ENCODE data around the gene PTTG1IP. TPM values are rescaled to one million over a fixed set of nuclear protein-coding genes. Genes with fewer than 3 reads are reported as not detected.

PTTG1IP gene
- total and polyA plus RNA-seq, 2 donors from 2014 or later: 187 to 378 TPM

DNA sequence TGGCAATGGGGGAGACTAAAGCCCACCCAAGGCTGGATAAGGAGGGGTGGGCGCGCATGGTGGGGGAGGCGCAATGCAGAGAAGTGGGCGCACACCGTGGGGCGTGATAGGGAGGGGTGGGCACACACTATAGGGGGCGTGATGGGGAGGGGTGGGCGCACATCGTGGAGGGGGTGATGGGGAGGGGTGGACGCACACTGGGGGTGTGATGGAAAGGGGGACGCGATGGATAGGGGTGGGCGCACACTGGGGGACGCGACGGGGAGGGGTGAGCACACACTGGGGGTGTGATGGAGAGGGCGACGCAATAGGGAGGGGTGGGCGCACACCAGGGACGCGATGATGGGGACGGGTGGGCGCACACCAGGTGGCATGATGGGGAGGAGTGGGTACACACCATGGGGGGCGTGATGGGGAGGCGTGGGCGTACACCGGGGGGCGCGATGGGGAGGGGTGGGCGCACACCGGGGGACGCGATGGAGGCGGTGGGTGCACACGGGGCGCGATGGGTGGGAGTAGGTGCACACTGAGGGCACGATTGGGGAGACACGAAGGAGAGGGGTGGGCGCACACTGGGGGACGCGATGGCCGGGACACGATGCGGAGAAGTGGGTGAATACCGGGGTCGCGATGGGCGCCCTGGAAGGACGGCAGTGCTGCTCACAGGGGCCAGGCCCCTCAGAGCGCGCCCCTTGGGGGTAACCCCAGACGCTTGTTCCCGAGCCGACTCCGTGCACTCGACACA is 56.6 kb downstream of the PTTG1IP start:
- DNase-seq: peak in 1 of 5 donors; percentile 82
- intact Hi-C loops (cut with DNase I): no loop called here
- no peak overlapping the region for H3K9ac ChIP-seq (ENCODE audit: low read length in 3 of 3)

GRCh38 chr21:44815852-44816628 is 57.5 kb downstream of the PTTG1IP start:
- TF ChIP-seq, protein P1, sequence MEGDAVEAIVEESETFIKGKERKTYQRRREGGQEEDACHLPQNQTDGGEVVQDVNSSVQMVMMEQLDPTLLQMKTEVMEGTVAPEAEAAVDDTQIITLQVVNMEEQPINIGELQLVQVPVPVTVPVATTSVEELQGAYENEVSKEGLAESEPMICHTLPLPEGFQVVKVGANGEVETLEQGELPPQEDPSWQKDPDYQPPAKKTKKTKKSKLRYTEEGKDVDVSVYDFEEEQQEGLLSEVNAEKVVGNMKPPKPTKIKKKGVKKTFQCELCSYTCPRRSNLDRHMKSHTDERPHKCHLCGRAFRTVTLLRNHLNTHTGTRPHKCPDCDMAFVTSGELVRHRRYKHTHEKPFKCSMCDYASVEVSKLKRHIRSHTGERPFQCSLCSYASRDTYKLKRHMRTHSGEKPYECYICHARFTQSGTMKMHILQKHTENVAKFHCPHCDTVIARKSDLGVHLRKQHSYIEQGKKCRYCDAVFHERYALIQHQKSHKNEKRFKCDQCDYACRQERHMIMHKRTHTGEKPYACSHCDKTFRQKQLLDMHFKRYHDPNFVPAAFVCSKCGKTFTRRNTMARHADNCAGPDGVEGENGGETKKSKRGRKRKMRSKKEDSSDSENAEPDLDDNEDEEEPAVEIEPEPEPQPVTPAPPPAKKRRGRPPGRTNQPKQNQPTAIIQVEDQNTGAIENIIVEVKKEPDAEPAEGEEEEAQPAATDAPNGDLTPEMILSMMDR (IDR thresholded peaks at IDR 0.05; ENCODE audit: borderline replicate concordance, extremely low read depth, insufficient read depth): no peak
- H3K9ac ChIP-seq (ENCODE audit: low read length in 3 of 3): no peak overlapping the region
- H3K27ac ChIP-seq (ENCODE audit: low read depth in 2 of 2, low read length in 2 of 2): no peak overlapping the region
- H3K4me1 ChIP-seq (ENCODE audit: control insufficient read depth in 2 of 3, insufficient read depth in 2 of 3, low read depth in 1 of 3, low read length in 3 of 3): peaks cover 0 to 9% (median 0%) of the 10 kb centered on the region in 3 donors
- FAIRE-seq (no peak), DNase-seq (peak in 1 of 5 donors; percentile 72)
- H3K9me3 ChIP-seq (ENCODE audit: control insufficient read depth in 2 of 3, insufficient read depth in 1 of 3, low read length in 3 of 3): peaks cover 0 to 8% (median 0%) of the 10 kb centered on the region in 3 donors
- no peaks in the 10 kb centered on the region for H3K27me3 ChIP-seq (ENCODE audit: control insufficient read depth, insufficient read depth, low read length)
- no peaks in the 10 kb centered on the region for H3K36me3 ChIP-seq (ENCODE audit: control insufficient read depth in 2 of 3, insufficient read depth in 3 of 3, low read length in 3 of 3)
- no peak overlapping the region for H3K4me3 ChIP-seq (ENCODE audit: low read length in 3 of 3)
- intact Hi-C loops (cut with DNase I): no loop called here

More for the DNA sequence above, 56.6 kb downstream of the PTTG1IP start:
- Histone ChIP-seq H3K27ac (ENCODE audit: low read depth in 2 of 2, low read length in 2 of 2) (peak overlapping the region in 1 of 2 donors; percentile 11), H3K9me3 (ENCODE audit: control insufficient read depth in 2 of 3, insufficient read depth in 1 of 3, low read length in 3 of 3) (peaks cover 0 to 12% (median 0%) of the 10 kb centered on the region in 3 donors), H3K4me3 (ENCODE audit: low read length in 3 of 3) (peak overlapping the region; percentile 26 to 72 (median 44)), H3K4me1 (ENCODE audit: control insufficient read depth in 2 of 3, insufficient read depth in 2 of 3, low read depth in 1 of 3, low read length in 3 of 3) (peaks cover 0 to 9% (median 0%) of the 10 kb centered on the region in 3 donors), H3K36me3 (ENCODE audit: control insufficient read depth in 2 of 3, insufficient read depth in 3 of 3, low read length in 3 of 3) (no peaks in the 10 kb centered on the region), H3K27me3 (ENCODE audit: control insufficient read depth, insufficient read depth, low read length) (no peaks in the 10 kb centered on the region)
- no peak for FAIRE-seq
- TF ChIP-seq, protein P1 (IDR thresholded peaks at IDR 0.05; ENCODE audit: borderline replicate concordance, extremely low read depth, insufficient read depth): no peak

GRCh38 chr21:44815225-44815624 is 58.3 kb downstream of the PTTG1IP start:
- Histone ChIP-seq H3K27ac (ENCODE audit: low read depth in 2 of 2, low read length in 2 of 2) (no peak overlapping the region), H3K36me3 (ENCODE audit: control insufficient read depth in 2 of 3, insufficient read depth in 3 of 3, low read length in 3 of 3) (peaks cover 0 to 3% (median 3%) of the 10 kb centered on the region in 3 donors), H3K9ac (ENCODE audit: low read length in 3 of 3) (no peak overlapping the region), H3K4me1 (ENCODE audit: control insufficient read depth in 2 of 3, insufficient read depth in 2 of 3, low read depth in 1 of 3, low read length in 3 of 3) (peaks cover 0 to 9% (median 0%) of the 10 kb centered on the region in 3 donors), H3K4me3 (ENCODE audit: low read length in 3 of 3) (no peak overlapping the region), H3K27me3 (ENCODE audit: control insufficient read depth, insufficient read depth, low read length) (no peaks in the 10 kb centered on the region), H3K9me3 (ENCODE audit: control insufficient read depth in 2 of 3, insufficient read depth in 1 of 3, low read length in 3 of 3) (peaks cover 0 to 8% (median 0%) of the 10 kb centered on the region in 3 donors)
- DNase-seq (peak in 1 of 5 donors; percentile 72), FAIRE-seq (no peak)
- intact Hi-C loops (cut with DNase I): no loop called here
- TF ChIP-seq, protein P1 (IDR thresholded peaks at IDR 0.05; ENCODE audit: borderline replicate concordance, extremely low read depth, insufficient read depth): no peak
